ENCODE measurements around the gene TIMM17A.
"Not testable (repeated sequence)": the region's sequence is repeated elsewhere in the genome, so short reads cannot be mapped to it uniquely, and the experiment has no call there.

The TIMM17A gene

DNA sequence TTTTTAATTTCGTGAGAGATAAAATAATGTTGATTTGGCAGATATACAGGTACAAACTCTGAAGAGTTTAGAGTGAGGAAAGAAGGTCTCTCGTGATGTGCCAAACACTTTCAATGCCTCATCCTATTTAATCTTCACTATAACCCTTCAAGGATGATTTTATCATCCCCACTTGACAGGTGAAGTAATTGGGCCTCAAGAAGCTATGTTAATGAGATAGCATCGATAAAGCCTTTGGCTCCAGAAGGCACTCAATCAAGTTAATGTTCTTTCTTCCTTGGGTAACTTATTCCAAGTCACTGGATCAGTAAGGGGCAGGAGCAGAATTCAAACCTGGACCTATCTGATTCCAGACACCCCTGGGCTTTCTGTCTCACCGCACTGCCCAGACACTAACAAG lies 16.2 kb upstream of the TIMM17A start:
- H3K4me3 ChIP-seq (ENCODE audit: low read depth, low read length, poor library complexity, severe bottlenecking) = no peak overlapping the region
- no peak overlapping the region for H3K27ac ChIP-seq (ENCODE audit: low read depth, low read length, poor library complexity, severe bottlenecking)
- H3K79me2 ChIP-seq (ENCODE audit: insufficient read depth, low read length) = no peaks in the 10 kb centered on the region
- H3K4me2 ChIP-seq (ENCODE audit: low read length) = no peak overlapping the region
- H3K27me3 ChIP-seq (ENCODE audit: insufficient read depth, low read length) = no peaks in the 10 kb centered on the region; the same call in 1 of the 2 replicates
- H3K9me2 ChIP-seq (ENCODE audit: low read depth, low read length) = no peaks in the 10 kb centered on the region
- H3K9ac ChIP-seq (ENCODE audit: low read length) = no peak overlapping the region
- no peaks in the 10 kb centered on the region for H3K4me1 ChIP-seq (ENCODE audit: insufficient read depth, low read length, severe bottlenecking)
- no peaks in the 10 kb centered on the region for H3K36me3 ChIP-seq (ENCODE audit: insufficient read depth, low read length)
- TF ChIP-seq EZH2 (IDR thresholded peaks at IDR 0.05; ENCODE audit: borderline replicate concordance, low read length) (no peak), CTCF (IDR thresholded peaks at IDR 0.05; ENCODE audit: low read length) (no peak)
- H3K9me3 ChIP-seq (ENCODE audit: low read length) = no peaks in the 10 kb centered on the region
- H4K20me1 ChIP-seq (ENCODE audit: insufficient read depth, low read length) = no peaks in the 10 kb centered on the region
- H3F3A ChIP-seq (ENCODE audit: insufficient read depth, low read length) = no peaks in the 10 kb centered on the region
- no peak overlapping the region for H2AFZ ChIP-seq (ENCODE audit: low read length)

- H2AFZ ChIP-seq (ENCODE audit: low read length) = no peak overlapping the region
Measured at GRCh38 chr1:201939574-201939973, 15.7 kb upstream of the TIMM17A start.

GRCh38 chr1:201940316-201940715 lies 15.0 kb upstream of the TIMM17A start:
- H3K9me2 ChIP-seq (ENCODE audit: low read depth, low read length); H3K9ac ChIP-seq (ENCODE audit: low read length); H3K36me3 ChIP-seq (ENCODE audit: insufficient read depth, low read length); H3K4me2 ChIP-seq (ENCODE audit: low read length); H4K20me1 ChIP-seq (ENCODE audit: insufficient read depth, low read length); H3F3A ChIP-seq (ENCODE audit: insufficient read depth, low read length); H2AFZ ChIP-seq (ENCODE audit: low read length); H3K4me1 ChIP-seq (ENCODE audit: insufficient read depth, low read length, severe bottlenecking); H3K9me3 ChIP-seq (ENCODE audit: low read length); H3K4me3 ChIP-seq (ENCODE audit: low read depth, low read length, poor library complexity, severe bottlenecking); H3K27ac ChIP-seq (ENCODE audit: low read depth, low read length, poor library complexity, severe bottlenecking); H3K27me3 ChIP-seq (ENCODE audit: insufficient read depth, low read length); H3K79me2 ChIP-seq (ENCODE audit: insufficient read depth, low read length): not testable (repeated sequence)

More at GRCh38 chr1:201939574-201939973, 15.7 kb upstream of the TIMM17A start:
- no peaks in the 10 kb centered on the region for H3K36me3 ChIP-seq (ENCODE audit: insufficient read depth, low read length)
- H3K79me2 ChIP-seq (ENCODE audit: insufficient read depth, low read length) = no peaks in the 10 kb centered on the region
- no peak overlapping the region for H3K4me3 ChIP-seq (ENCODE audit: low read depth, low read length, poor library complexity, severe bottlenecking)
- no peak overlapping the region for H3K27ac ChIP-seq (ENCODE audit: low read depth, low read length, poor library complexity, severe bottlenecking)
- H3K9me3 ChIP-seq (ENCODE audit: low read length) = no peaks in the 10 kb centered on the region
- H3K9me2 ChIP-seq (ENCODE audit: low read depth, low read length) = no peaks in the 10 kb centered on the region
- no peaks in the 10 kb centered on the region for H4K20me1 ChIP-seq (ENCODE audit: insufficient read depth, low read length)
- no peaks in the 10 kb centered on the region; the same call in 1 of the 2 replicates for H3K27me3 ChIP-seq (ENCODE audit: insufficient read depth, low read length)
- H3K4me2 ChIP-seq (ENCODE audit: low read length) = no peak overlapping the region
- TF ChIP-seq CTCF (IDR thresholded peaks at IDR 0.05; ENCODE audit: low read length) (no peak), EZH2 (IDR thresholded peaks at IDR 0.05; ENCODE audit: borderline replicate concordance, low read length) (no peak)
- no peaks in the 10 kb centered on the region for H3K4me1 ChIP-seq (ENCODE audit: insufficient read depth, low read length, severe bottlenecking)
- no peaks in the 10 kb centered on the region for H3F3A ChIP-seq (ENCODE audit: insufficient read depth, low read length)
- no peak overlapping the region for H3K9ac ChIP-seq (ENCODE audit: low read length)

- Histone ChIP-seq H3K27me3 (ENCODE audit: insufficient read depth, low read length) (no peaks in the 10 kb centered on the region; the same call in 1 of the 2 replicates), H3K9me3 (ENCODE audit: low read length) (no peaks in the 10 kb centered on the region), H3K4me3 (ENCODE audit: low read depth, low read length, poor library complexity, severe bottlenecking) (no peak overlapping the region), H3K4me1 (ENCODE audit: insufficient read depth, low read length, severe bottlenecking) (no peaks in the 10 kb centered on the region), H3F3A (ENCODE audit: insufficient read depth, low read length) (no peaks in the 10 kb centered on the region), H3K79me2 (ENCODE audit: insufficient read depth, low read length) (no peaks in the 10 kb centered on the region), H4K20me1 (ENCODE audit: insufficient read depth, low read length) (no peaks in the 10 kb centered on the region), H3K9ac (ENCODE audit: low read length) (no peak overlapping the region), H3K9me2 (ENCODE audit: low read depth, low read length) (no peaks in the 10 kb centered on the region), H2AFZ (ENCODE audit: low read length) (no peak overlapping the region), H3K4me2 (ENCODE audit: low read length) (no peak overlapping the region), H3K27ac (ENCODE audit: low read depth, low read length, poor library complexity, severe bottlenecking) (no peak overlapping the region), H3K36me3 (ENCODE audit: insufficient read depth, low read length) (no peaks in the 10 kb centered on the region)
- TF ChIP-seq EZH2 (IDR thresholded peaks at IDR 0.05; ENCODE audit: borderline replicate concordance, low read length) = no peak
- TF ChIP-seq CTCF (IDR thresholded peaks at IDR 0.05; ENCODE audit: low read length) = no peak
Measured at GRCh38 chr1:201941420-201942128, 13.7 kb upstream of the TIMM17A start.
